GM13976 (cell line): Measurements from ENCODE around the gene PPP4R2.

Experiments
- DNase-seq: peaks from one replicate; pipeline ENCODE4 v3.0.0; 2012; ENCODE audit warnings: low spot score
- CTCF ChIP-seq: IDR thresholded peaks from 2 replicates; pipeline ENCODE4 v1.5.1; 2012; ENCODE audit warnings: borderline replicate concordance, mild to moderate bottlenecking; ENCODE audit not compliant: insufficient read depth; ENCODE audit errors: extremely low read depth, missing control alignments, control extremely low read depth
- in situ Hi-C: fragments of 300-500 bp; cut with MboI; formaldehyde crosslinking; loops from one replicate; pipeline ENCODE4 v1.12.0; 2022; ENCODE audit warnings: low sequenced_read_pairs, mixed read lengths, inconsistent platforms; ENCODE audit not compliant: unreplicated experiment

The PPP4R2 gene

GRCh38 chr3:72973786-72974185 lies 22.8 kb upstream of the PPP4R2 start:
- no peak for DNase-seq
- no peak for TF ChIP-seq CTCF
- in situ Hi-C loops = no loop called here

GRCh38 chr3:72974956-72975355 lies 21.7 kb upstream of the PPP4R2 start:
- no peak for TF ChIP-seq CTCF

DNA sequence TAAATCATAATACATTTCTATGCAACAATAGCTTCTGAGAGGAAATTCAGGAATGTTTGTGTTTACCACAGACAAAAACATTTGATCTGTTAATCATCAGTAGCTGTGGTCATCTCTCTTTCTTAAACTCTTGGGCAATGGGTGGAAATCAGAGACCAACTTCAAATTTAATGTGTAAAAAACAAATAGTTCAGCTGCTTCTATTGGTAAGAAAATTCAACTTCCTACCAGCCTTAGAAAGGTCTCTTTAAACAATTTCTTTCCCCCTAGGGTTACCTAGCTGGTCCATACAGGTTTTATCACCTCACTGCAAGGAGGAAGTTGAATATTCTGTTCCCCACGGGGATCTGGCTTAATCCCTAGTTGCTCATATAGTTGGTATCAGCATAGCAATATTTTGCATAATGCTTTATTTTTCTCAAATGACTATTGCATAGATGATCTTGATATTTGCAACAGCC lies 20.3 kb upstream of the PPP4R2 start:
- TF ChIP-seq CTCF = no peak
- DNase-seq = no peak
- in situ Hi-C loops = no loop called here

More at GRCh38 chr3:72974956-72975355, 21.7 kb upstream of the PPP4R2 start:
- in situ Hi-C loops = no loop called here
- no peak for DNase-seq

GRCh38 chr3:72977060-72977808 lies 19.4 kb upstream of the PPP4R2 start:
- in situ Hi-C loops = no loop called here
- TF ChIP-seq CTCF = no peak
- DNase-seq = peak; percentile 44

DNA sequence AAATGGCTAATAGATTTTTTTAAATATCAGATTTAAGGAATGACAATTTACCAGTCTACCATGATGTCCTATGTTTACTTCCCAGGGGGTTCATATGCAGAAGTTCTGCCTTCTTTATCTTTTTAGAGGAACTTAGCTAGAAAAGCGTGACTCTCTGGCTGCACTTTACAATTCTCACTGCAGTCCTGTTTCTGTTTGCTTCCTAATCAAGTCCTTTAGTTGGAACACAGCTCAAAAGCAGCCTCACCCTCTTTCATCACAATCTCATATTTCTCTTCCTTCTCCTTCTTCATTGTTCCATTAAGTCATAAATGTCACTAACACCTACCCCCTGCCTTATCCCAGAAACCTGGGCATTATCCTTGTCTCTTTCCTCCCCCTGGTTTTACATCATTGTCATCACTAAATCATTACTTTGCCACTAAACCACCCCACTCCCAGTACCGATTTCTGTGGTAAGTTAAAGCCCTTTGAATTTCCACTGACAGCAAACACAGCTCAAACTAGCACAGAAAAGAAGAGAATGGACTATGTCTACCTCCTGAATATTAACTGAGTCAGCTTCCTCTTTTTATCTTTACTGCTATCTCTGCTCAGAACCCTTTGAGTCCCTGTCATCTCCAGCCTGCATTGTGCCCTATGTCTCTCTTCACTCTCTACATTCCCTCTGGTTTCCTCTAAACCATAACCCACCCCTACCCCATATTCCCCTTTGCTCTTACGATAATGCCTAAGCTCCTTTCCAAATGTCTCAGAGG lies 13.8 kb upstream of the PPP4R2 start:
- no peak for TF ChIP-seq CTCF
- in situ Hi-C loops = no loop called here

DNA sequence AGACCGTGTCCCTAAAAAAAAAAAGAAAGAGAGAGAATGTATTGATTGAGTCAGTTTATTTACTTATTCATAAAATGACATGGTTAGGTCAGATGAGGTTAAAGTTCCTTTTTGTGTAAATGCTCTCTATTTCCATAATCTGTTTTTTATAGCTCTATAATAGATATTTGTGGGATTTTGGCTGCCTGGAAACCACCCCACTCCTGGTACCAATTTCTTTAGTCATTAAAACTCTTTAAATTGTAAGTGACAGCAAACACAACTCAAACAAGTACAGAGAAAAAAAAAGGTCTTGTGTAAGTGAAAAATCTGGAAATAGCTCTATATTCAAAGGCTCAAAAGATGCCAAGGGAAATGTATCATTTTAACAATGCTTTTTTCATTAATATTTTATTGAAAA lies 11.0 kb upstream of the PPP4R2 start:
- in situ Hi-C loops = no loop called here
- no peak for TF ChIP-seq CTCF
- no peak for DNase-seq

More for the DNA sequence above, 13.8 kb upstream of the PPP4R2 start:
- no peak for DNase-seq
